IPS DF 6.9 (cell line): ENCODE results near the gene ZNF750.

Experiments used
- DNase-seq: peaks from one replicate; pipeline ENCODE4 v3.0.0-alpha.2; 2013; ENCODE audit warnings: low read depth, low spot score
- H3K27ac ChIP-seq: one replicate; pipeline ENCODE4 v1.5.1; 2013; ENCODE audit warnings: low read length, control low read depth
- H3K27me3 ChIP-seq: 2 replicates; pipeline ENCODE4 v1.6.1; 2013; ENCODE audit warnings: mild to moderate bottlenecking, low read length; ENCODE audit not compliant: control insufficient read depth, insufficient read depth
- H3K36me3 ChIP-seq: 2 replicates; pipeline ENCODE4 v1.6.1; 2013; ENCODE audit warnings: low read length; ENCODE audit not compliant: control insufficient read depth, insufficient read depth
- H3K4me1 ChIP-seq: 2 replicates; pipeline ENCODE4 v1.6.1; 2013; ENCODE audit warnings: low read length; ENCODE audit not compliant: control insufficient read depth, insufficient read depth
- H3K4me3 ChIP-seq: 2 replicates; pipeline ENCODE4 v1.5.1; 2013; ENCODE audit warnings: mild to moderate bottlenecking, low read length
- H3K9me3 ChIP-seq: 2 replicates; pipeline ENCODE4 v1.6.1; 2013; ENCODE audit warnings: low read length, inconsistent platforms; ENCODE audit not compliant: control insufficient read depth, insufficient read depth
- WGBS: extraction: QIAGEN DNeasy Blood & Tissue Kit; methylation state at CpG from one replicate; pipeline ENCODE4 v1.1.7; 2013; ENCODE audit warnings: mixed read lengths, missing lambda C conversion rate; ENCODE audit not compliant: insufficient read length, insufficient coverage; 5-methylcytosine and 5-hydroxymethylcytosine counted together

ZNF750 gene

DNA sequence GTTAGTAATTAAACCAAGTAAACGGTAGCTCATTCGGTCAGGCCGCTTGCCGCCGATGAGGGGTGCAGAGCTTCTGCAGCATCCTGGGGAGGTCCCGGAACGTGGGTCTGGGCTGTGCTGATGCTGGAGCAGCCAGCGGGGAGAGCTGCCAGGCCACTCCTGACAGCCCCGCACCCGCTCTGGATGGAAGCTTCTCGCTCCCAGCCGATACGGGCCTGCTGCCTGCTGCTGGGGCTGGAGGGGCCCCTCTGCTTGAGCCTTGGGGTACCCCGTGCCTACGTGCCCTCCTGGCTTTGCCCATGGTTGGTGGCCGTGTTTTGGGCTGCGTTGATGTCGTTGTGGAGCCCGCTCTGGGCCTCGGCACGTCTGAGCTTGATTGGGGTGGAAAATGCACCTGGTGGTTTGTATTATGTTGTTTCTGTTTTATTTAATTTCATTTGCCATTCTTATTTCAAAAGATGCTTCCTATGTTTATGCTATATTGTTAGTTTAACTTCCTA, 41.6 kb upstream of the ZNF750 start:
- Histone ChIP-seq H3K9me3 (no peaks in the 10 kb centered on the region), H3K27me3 (no peaks in the 10 kb centered on the region), H3K4me3 (no peak overlapping the region), H3K36me3 (peaks cover 4% of the 10 kb centered on the region; the same call in 1 of the 2 replicates), H3K4me1 (no peaks in the 10 kb centered on the region; the same call in 1 of the 2 replicates), H3K27ac (no peak overlapping the region)
- no peak for DNase-seq
- no CpG with 5 or more reads among the region's 21 CpGs for WGBS

GRCh38 chr17:82880620-82881323, 41.0 kb upstream of the ZNF750 start:
- no peaks in the 10 kb centered on the region for H3K27me3 ChIP-seq
- no CpG with 5 or more reads among the region's 25 CpGs for WGBS
- no peak for DNase-seq
- H3K27ac ChIP-seq = no peak overlapping the region
- H3K4me3 ChIP-seq = no peak overlapping the region
- peaks cover 4% of the 10 kb centered on the region; the same call in 1 of the 2 replicates for H3K36me3 ChIP-seq
- H3K4me1 ChIP-seq = no peaks in the 10 kb centered on the region; the same call in 1 of the 2 replicates
- no peaks in the 10 kb centered on the region for H3K9me3 ChIP-seq

GRCh38 chr17:82879241-82879640, 39.4 kb upstream of the ZNF750 start:
- WGBS = no CpG with 5 or more reads among the region's 15 CpGs
- no peak overlapping the region for H3K27ac ChIP-seq

GRCh38 chr17:82878527-82878926, 38.7 kb upstream of the ZNF750 start:
- Histone ChIP-seq H3K9me3 (no peaks in the 10 kb centered on the region), H3K36me3 (no peaks in the 10 kb centered on the region; the same call in 1 of the 2 replicates), H3K27ac (no peak overlapping the region), H3K4me1 (peaks cover 3% of the 10 kb centered on the region; the same call in 1 of the 2 replicates), H3K4me3 (no peak overlapping the region), H3K27me3 (no peaks in the 10 kb centered on the region)
- DNase-seq = no peak
- no CpG with 5 or more reads among the region's 9 CpGs for WGBS

More at GRCh38 chr17:82879241-82879640, 39.4 kb upstream of the ZNF750 start:
- Histone ChIP-seq H3K36me3 (peaks cover 1% of the 10 kb centered on the region; the same call in 1 of the 2 replicates), H3K4me3 (no peak overlapping the region), H3K27me3 (no peaks in the 10 kb centered on the region), H3K9me3 (no peaks in the 10 kb centered on the region), H3K4me1 (peaks cover 3% of the 10 kb centered on the region; the same call in 1 of the 2 replicates)
- DNase-seq = no peak

DNA sequence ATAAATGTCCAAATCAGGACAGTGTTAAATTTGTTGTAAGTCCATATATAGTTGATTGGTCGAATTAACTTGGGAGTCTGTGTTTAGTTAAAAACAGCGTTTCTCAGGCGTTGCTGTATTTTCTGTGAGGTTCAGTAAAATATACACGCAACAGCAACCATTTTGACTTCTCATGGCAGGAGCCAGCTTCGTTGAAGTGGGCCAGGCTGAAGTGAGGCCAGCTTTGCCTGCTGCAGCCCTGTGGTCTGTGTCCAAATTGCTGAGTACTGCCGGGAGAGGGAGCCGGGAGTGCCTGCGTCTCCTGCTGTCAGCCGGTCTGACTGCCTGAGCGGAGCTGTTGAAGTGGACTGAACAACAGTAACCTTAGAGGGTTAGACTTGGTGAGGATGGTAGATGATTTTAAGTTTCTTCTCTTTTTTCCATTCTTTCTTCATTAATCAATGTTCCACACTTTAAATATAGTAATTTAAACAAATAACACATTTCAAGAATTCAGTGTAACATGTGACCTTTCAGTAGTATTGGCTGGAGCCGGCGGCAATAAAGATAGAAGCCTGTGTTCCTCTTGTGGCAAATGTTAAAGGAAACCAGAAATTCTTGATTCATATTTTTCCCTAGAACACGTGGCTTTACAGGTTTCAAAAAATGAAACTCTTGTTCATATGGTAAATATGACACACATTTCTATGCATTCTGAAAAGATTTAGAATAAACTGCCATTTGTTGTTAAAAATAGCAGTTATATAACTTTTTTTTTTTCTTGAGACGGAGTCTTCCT, 37.0 kb upstream of the ZNF750 start:
- Histone ChIP-seq H3K9me3 (no peaks in the 10 kb centered on the region), H3K27me3 (no peaks in the 10 kb centered on the region), H3K4me1 (peaks cover 3% of the 10 kb centered on the region; the same call in 1 of the 2 replicates), H3K27ac (no peak overlapping the region), H3K36me3 (peaks cover 5% of the 10 kb centered on the region; the same call in 1 of the 2 replicates), H3K4me3 (no peak overlapping the region)
- no peak for DNase-seq
- no CpG with 5 or more reads among the region's 14 CpGs for WGBS

DNA sequence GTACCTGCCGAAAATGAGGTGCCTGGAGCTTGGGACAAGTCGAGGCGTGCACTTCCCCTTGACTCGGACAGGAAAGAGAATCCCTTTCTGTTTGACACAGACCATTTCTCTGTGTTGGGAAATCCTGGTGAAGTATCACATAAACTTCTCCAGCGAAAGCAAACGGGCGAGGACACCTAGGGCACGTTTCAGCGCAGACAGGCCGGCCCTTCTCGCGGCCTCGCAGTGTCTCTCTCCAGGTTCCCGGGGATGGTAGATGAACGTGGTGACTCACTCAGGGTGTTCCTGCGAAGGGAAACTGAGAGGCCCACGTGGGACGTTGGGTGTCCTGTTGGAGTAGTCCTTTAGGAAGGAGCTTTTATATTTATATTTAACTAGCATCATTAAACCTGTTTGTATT, 36.3 kb upstream of the ZNF750 start:
- Histone ChIP-seq H3K27me3 (no peaks in the 10 kb centered on the region), H3K27ac (no peak overlapping the region), H3K9me3 (no peaks in the 10 kb centered on the region), H3K4me1 (peaks cover 3% of the 10 kb centered on the region; the same call in 1 of the 2 replicates), H3K4me3 (no peak overlapping the region), H3K36me3 (peaks cover 5% of the 10 kb centered on the region; the same call in 1 of the 2 replicates)
- DNase-seq = no peak
- WGBS = no CpG with 5 or more reads among the region's 18 CpGs

DNA sequence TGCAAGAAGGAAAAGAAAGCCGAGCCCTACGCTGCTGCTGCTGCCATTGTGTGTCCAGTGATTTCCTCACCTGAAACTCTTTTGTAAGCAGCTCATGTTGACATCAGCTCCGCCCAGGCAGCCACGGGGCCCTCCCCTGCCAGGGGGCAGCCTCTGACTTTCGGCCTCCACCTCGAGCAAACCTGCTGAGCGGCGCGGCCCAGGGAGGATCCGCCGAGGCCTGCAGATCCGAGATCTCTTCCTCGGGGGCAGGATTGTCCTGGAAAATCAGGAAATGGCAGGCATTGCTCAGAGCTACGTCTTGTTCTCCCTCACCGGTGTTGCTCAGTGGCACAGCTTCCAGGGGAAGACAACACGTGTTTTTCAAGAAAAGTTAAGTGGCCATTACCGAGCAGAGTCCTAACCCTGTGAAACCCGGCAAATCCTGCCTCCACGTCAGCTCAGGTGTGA, 35.6 kb upstream of the ZNF750 start:
- H3K27me3 ChIP-seq = no peaks in the 10 kb centered on the region
- no peaks in the 10 kb centered on the region for H3K9me3 ChIP-seq
- H3K36me3 ChIP-seq = peaks cover 10% of the 10 kb centered on the region
- no CpG with 5 or more reads among the region's 19 CpGs for whole genome bisulfite sequencing
- DNase-seq = no peak
- H3K4me3 ChIP-seq = no peak overlapping the region
- no peak overlapping the region for H3K27ac ChIP-seq
- 0 out of 2 replicates have a peak, but pooled peaks cover 3% of the 10 kb centered on the region for H3K4me1 ChIP-seq

DNA sequence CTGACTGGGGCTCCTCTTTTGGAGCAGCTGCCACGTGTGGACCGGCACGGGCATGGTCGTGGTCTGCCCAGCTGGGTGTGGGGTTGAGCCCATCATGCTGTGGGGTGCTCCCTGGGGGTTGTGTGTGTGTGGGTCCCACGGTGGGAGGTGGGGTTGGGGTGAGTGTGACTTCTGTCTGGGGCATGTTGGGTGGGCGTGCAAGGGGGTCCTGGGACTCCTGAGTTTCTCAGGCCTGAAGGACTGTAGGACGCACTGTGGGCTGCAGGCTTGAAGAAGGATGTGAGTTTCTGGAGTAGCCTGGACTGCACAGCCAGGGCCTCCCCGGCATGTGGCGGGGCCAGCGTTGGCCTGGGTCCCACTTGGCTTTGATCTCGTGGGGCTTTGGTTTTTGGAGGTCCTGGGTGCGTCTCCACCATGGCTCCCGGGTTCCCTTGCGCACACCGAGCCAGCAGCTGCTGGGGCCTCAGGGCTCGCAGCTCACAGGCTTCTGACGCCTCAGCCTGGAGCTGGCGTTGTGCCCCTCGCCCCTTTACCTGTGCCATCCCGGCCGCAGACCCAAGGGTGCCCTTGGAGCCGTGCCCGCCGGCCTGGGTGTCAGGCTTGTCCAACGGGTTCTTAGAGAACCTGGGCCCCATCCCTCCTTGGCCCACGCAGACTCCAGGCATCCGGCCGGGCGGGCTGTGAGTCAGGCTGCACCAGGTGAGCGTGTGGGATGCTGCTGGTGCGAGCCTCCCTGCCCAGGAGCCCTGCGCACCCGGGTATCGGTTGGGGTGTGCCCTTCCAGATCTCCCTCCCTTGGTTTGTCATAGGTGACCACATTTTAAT, 34.4 kb upstream of the ZNF750 start:
- Histone ChIP-seq H3K4me1 (0 out of 2 replicates have a peak, but pooled peaks cover 3% of the 10 kb centered on the region), H3K4me3 (no peak overlapping the region), H3K27ac (no peak overlapping the region), H3K9me3 (no peaks in the 10 kb centered on the region), H3K36me3 (peaks cover 15% of the 10 kb centered on the region), H3K27me3 (no peaks in the 10 kb centered on the region)
- no CpG with 5 or more reads among the region's 34 CpGs for WGBS
- no peak for DNase-seq

GRCh38 chr17:82873521-82873920, 33.7 kb upstream of the ZNF750 start:
- no peaks in the 10 kb centered on the region for H3K9me3 ChIP-seq
- no CpG with 5 or more reads among the region's 19 CpGs for WGBS
- H3K36me3 ChIP-seq = peaks cover 15% of the 10 kb centered on the region
- H3K4me3 ChIP-seq = no peak overlapping the region
- no peaks in the 10 kb centered on the region for H3K27me3 ChIP-seq
- no peak for DNase-seq
- 0 out of 2 replicates have a peak, but pooled peaks cover 3% of the 10 kb centered on the region for H3K4me1 ChIP-seq
- H3K27ac ChIP-seq = no peak overlapping the region
